ENCODE measurements around the gene LCE5A.

GRCh38 chr1:152495066-152495675 is 15.4 kb upstream of the LCE5A start:
- TF ChIP-seq, protein P1, sequence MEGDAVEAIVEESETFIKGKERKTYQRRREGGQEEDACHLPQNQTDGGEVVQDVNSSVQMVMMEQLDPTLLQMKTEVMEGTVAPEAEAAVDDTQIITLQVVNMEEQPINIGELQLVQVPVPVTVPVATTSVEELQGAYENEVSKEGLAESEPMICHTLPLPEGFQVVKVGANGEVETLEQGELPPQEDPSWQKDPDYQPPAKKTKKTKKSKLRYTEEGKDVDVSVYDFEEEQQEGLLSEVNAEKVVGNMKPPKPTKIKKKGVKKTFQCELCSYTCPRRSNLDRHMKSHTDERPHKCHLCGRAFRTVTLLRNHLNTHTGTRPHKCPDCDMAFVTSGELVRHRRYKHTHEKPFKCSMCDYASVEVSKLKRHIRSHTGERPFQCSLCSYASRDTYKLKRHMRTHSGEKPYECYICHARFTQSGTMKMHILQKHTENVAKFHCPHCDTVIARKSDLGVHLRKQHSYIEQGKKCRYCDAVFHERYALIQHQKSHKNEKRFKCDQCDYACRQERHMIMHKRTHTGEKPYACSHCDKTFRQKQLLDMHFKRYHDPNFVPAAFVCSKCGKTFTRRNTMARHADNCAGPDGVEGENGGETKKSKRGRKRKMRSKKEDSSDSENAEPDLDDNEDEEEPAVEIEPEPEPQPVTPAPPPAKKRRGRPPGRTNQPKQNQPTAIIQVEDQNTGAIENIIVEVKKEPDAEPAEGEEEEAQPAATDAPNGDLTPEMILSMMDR (IDR thresholded peaks at IDR 0.05) = peak; percentile 78
- TF ChIP-seq TCF7L2 (IDR thresholded peaks at IDR 0.05; ENCODE audit: low read depth, low read length) (no peak), POLR2AphosphoS5 (IDR thresholded peaks at IDR 0.05; ENCODE audit: low read depth, low read length) (no peak), SIN3A (IDR thresholded peaks at IDR 0.05; ENCODE audit: borderline replicate concordance, insufficient read depth, low read depth, low read length) (no peak), REST (IDR thresholded peaks at IDR 0.05; ENCODE audit: insufficient read depth in 1 of 2, low read depth in 2 of 2, low read length in 1 of 2) (no peak)
